HCT116 (cell line): ENCODE results near the gene WNT1. TPM values are rescaled to one million over a fixed set of nuclear protein-coding genes. Genes with fewer than 3 reads are reported as not detected.
A peak's percentile ranks its signal among the peaks of the same experiment; 100 is the strongest.

Experiments
- ATAC-seq: fragments of 200-7000 bp; cut with Tn5 transposase; 2 replicates; pipeline ENCODE4 v1.9.1; 2020; ENCODE audit warnings: mild to moderate bottlenecking, moderate library complexity
- BruUV-seq: library from RNA; stranded (reverse); fragments of 400-500 nt; replicated peaks from 2 replicates; lab custom pipeline; 2021; lab: Mats Ljungman, UMichigan
- CTCF ChIA-PET: fragments of 300-600 bp; sonication (Branson Sonifier 250); formaldehyde crosslinking; loops from one replicate; lab custom pipeline; 2021; ENCODE audit warnings: antibody characterized with exemption; lab: Charles Lee
- POLR2A ChIA-PET: fragments of 300-600, 350-600 bp; sonication (Branson Sonifier 250); formaldehyde crosslinking; loops from one replicate; lab custom pipeline; 2021; ENCODE audit warnings: antibody characterized with exemption; lab: Charles Lee
- RAD21 ChIA-PET, 2 experiments: fragments of 300-600 bp; sonication (Branson Sonifier 250); formaldehyde crosslinking; loops; one replicate each; lab custom pipeline; 2023; ENCODE audit warnings: low total read pairs in 2 of 2; ENCODE audit not compliant: uncharacterized antibody in 2 of 2, unreplicated experiment in 2 of 2, low non-redundant PET in 1 of 2; lab: Charles Lee
- DNase-seq: peaks from one replicate; pipeline ENCODE4 v3.0.0-alpha.2; 2010; ENCODE audit warnings: low read depth, low spot score
- H2AFZ ChIP-seq: fragments of 200-600 bp; shearing (Covaris generic), sonication (generic); 2 replicates; pipeline ENCODE4 v1.6.1; 2017; ENCODE audit warnings: low read depth, mixed run types, mixed read lengths, antibody characterized with exemption, low read length; ENCODE audit not compliant: poor library complexity, severe bottlenecking
- H3K27ac ChIP-seq: 2 replicates; pipeline ENCODE4 v1.5.1; 2012; ENCODE audit warnings: low read depth, low read length
- H3K27me3 ChIP-seq: fragments of 200-600 bp; sonication (generic); 2 replicates; pipeline ENCODE4 v1.6.1; 2016; ENCODE audit warnings: mixed run types, low read length, mixed read lengths; ENCODE audit not compliant: insufficient read depth
- H3K36me3 ChIP-seq, 2 experiments: fragments of 200-500 bp in 1 of 2; fragments of 200-600 bp in 1 of 2; sonication (Bioruptor generic) in 1 of 2; sonication (generic) in 1 of 2; 2 replicates each; pipeline versions ENCODE4 v1.5.1 to v1.6.1; 2014 to 2016; ENCODE audit warnings: low read length in 2 of 2, inconsistent platforms in 1 of 2, mixed read lengths in 1 of 2, mixed run types in 1 of 2; ENCODE audit not compliant: insufficient read depth in 2 of 2, control insufficient read depth in 1 of 2
- H3K4me1 ChIP-seq, 2 experiments: fragments of 200-600 bp in 1 of 2; sonication (generic) in 1 of 2; 2 replicates each; pipeline versions ENCODE4 v1.5.1 to v1.6.1; 2012 to 2017; ENCODE audit warnings: low read length in 2 of 2, inconsistent platforms in 1 of 2, mild to moderate bottlenecking in 1 of 2, mixed read lengths in 1 of 2, mixed run types in 1 of 2, moderate library complexity in 1 of 2; ENCODE audit not compliant: insufficient read depth in 2 of 2, control insufficient read depth in 1 of 2
- H3K4me2 ChIP-seq: fragments of 200-600 bp; sonication (generic); 2 replicates; pipeline ENCODE4 v1.6.1; 2017; ENCODE audit warnings: mixed run types, low read length, mixed read lengths
- H3K4me3 ChIP-seq, 2 experiments: fragments of 200-600 bp in 1 of 2; sonication (generic) in 1 of 2; replicated peaks in 1 of 2; 2 replicates each; pipeline ENCODE4 v1.5.1; 2011 to 2016; ENCODE audit warnings: low read length in 2 of 2, control low read depth in 1 of 2, low read depth in 1 of 2, mild to moderate bottlenecking in 1 of 2, mixed read lengths in 1 of 2, mixed run types in 1 of 2
- H3K79me2 ChIP-seq: fragments of 200-600 bp; sonication (generic); 2 replicates; pipeline ENCODE4 v1.6.1; 2017; ENCODE audit warnings: mild to moderate bottlenecking, mixed run types, low read length, moderate library complexity, mixed read lengths; ENCODE audit not compliant: insufficient read depth
- H3K9ac ChIP-seq: fragments of 200-600 bp; sonication (generic); 2 replicates; pipeline ENCODE4 v1.6.1; 2016; ENCODE audit warnings: low read length, mixed read lengths
- H3K9me2 ChIP-seq: fragments of 200-600 bp; sonication (generic), shearing (Covaris generic); 2 replicates; pipeline ENCODE4 v1.6.1; 2017; ENCODE audit warnings: mixed run types, mild to moderate bottlenecking, moderate library complexity; ENCODE audit not compliant: insufficient read depth
- H3K9me3 ChIP-seq, 2 experiments: fragments of 200-500 bp in 1 of 2; fragments of 200-600 bp in 1 of 2; sonication (Bioruptor generic) in 1 of 2; sonication (generic) in 1 of 2; 2 replicates each; pipeline ENCODE4 v1.6.1; 2014 to 2017; ENCODE audit warnings: low read length in 2 of 2, mixed read lengths in 2 of 2, inconsistent platforms in 1 of 2, low read depth in 1 of 2, mild to moderate bottlenecking in 1 of 2, mixed run types in 1 of 2, moderate library complexity in 1 of 2; ENCODE audit not compliant: control insufficient read depth in 1 of 2, insufficient read depth in 1 of 2
- H4K20me1 ChIP-seq: fragments of 200-600 bp; sonication (generic), shearing (Covaris generic); 2 replicates; pipeline ENCODE4 v1.6.1; 2017; ENCODE audit warnings: mixed run types, mild to moderate bottlenecking, moderate library complexity; ENCODE audit not compliant: insufficient read depth
- CBX3 ChIP-seq: IDR thresholded peaks from 2 replicates; pipeline ENCODE4 v1.6.1; 2012; ENCODE audit warnings: low read depth
- EGR1 ChIP-seq: IDR thresholded peaks from 2 replicates; pipeline ENCODE4 v1.6.1; 2012; ENCODE audit warnings: low read depth
- ELF1 ChIP-seq: IDR thresholded peaks from 2 replicates; pipeline ENCODE4 v1.6.1; 2012; ENCODE audit warnings: low read depth, borderline replicate concordance
- FOSL1 ChIP-seq: IDR thresholded peaks from 2 replicates; pipeline ENCODE4 v1.6.1; 2012; ENCODE audit warnings: low read depth
- JUND ChIP-seq: IDR thresholded peaks from 2 replicates; pipeline ENCODE4 v1.6.1; 2012
- POLR2AphosphoS5 ChIP-seq: IDR thresholded peaks from 2 replicates; pipeline ENCODE4 v1.6.1; 2011; ENCODE audit warnings: mild to moderate bottlenecking, low read depth, low read length, moderate library complexity
- RAD21 ChIP-seq: IDR thresholded peaks from 2 replicates; pipeline ENCODE4 v1.6.1; 2012; ENCODE audit warnings: low read depth, mild to moderate bottlenecking
- TCF7L2 ChIP-seq: IDR thresholded peaks from 2 replicates; pipeline ENCODE4 v1.7.0; 2011; ENCODE audit warnings: borderline replicate concordance, inconsistent platforms; ENCODE audit not compliant: insufficient read depth, insufficient read length; ENCODE audit errors: extremely low read depth
- YY1 ChIP-seq: IDR thresholded peaks from 2 replicates; pipeline ENCODE4 v1.6.1; 2011; ENCODE audit warnings: low read length, low read depth, moderate library complexity, mild to moderate bottlenecking; ENCODE audit not compliant: insufficient replicate concordance; ENCODE audit errors: extremely low read depth
- ZBTB33 ChIP-seq: IDR thresholded peaks from 2 replicates; pipeline ENCODE4 v1.6.1; 2011; ENCODE audit warnings: mild to moderate bottlenecking, low read length, moderate library complexity; ENCODE audit not compliant: insufficient replicate concordance; ENCODE audit errors: extremely low read depth
- ZNF274 ChIP-seq: fragments of 200-500 bp; sonication (Bioruptor generic); IDR thresholded peaks from 2 replicates; pipeline ENCODE4 v1.6.1; 2014; ENCODE audit warnings: mild to moderate bottlenecking, low read depth, low read length, inconsistent platforms
- intact Hi-C: fragments of 100-400 bp; cut with micrococcal nuclease; formaldehyde crosslinking; loops from 2 replicates; pipeline ENCODE4 v1.10.0; 2022
- total RNA-seq: library from RNA; stranded (reverse); gene quantifications from one replicate; pipeline ENCODE4 v1.2.1, GENCODE V29; 2021; ENCODE audit not compliant: unreplicated experiment
- TF ChIP-seq, protein P1 (sequence below), 3 experiments: fragments of 200-600 bp in 1 of 3; sonication (generic) in 1 of 3; IDR thresholded peaks in 2 of 3; conservative IDR thresholded peaks in 1 of 3; 2 replicates each; pipeline ENCODE4 v1.5.1; 2012 to 2017; ENCODE audit warnings: low read depth in 2 of 3, low read length in 2 of 3, antibody characterized with exemption in 1 of 3, borderline replicate concordance in 1 of 3, control low read depth in 1 of 3, mild to moderate bottlenecking in 1 of 3, mixed read lengths in 1 of 3, mixed run types in 1 of 3, moderate library complexity in 1 of 3; ENCODE audit not compliant: insufficient read depth in 1 of 3
- TF ChIP-seq, protein P2 (sequence below): IDR thresholded peaks from 2 replicates; pipeline ENCODE4 v1.6.1; 2012

Gene WNT1
- total RNA-seq, 1 experiment from 2014 or later, result not detected

DNA sequence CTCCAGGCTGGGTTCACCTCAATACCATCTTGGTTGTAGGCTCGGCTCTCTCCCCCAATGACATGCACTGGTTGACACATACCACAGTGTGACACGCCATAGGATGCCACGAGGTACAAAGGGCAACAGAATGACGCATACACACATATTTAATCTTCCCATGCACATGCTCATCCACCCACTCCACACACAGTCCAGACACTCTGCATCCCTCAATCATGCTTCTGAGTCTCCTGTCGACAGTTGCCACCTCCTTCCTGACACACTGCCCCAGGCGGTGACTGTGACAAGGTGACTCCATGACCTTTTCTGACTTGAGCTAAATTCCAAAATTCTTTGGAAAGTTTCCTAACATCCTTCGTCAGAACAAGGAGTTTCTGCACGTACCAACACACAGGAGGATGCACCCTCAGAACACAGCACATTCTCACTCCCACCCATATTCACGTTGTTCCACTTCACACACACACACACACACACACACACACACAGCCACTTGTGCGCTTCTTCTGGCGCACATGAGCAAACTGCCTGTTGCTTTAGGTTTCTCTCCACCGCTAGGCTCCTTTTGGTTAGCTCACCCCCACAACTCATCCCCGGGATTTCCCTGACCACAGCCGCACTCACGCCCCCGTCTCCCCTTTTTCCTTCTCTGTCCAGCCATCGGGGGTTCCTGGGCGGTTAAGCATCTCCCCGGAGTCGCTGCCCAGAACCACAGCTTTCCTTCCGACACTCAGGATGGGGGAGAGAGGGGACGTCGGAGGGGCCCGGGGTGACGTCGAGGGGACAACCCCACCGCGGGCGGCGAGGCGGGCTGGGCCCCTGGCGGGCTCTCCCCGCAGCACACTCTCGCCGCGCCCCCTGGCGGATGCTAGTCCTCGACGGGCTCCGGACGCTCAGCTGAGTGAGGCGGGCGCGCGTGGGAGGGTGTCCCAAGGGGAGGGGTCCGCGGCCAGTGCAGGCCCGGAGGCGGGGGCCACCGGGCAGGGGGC lies 536 bp upstream of the WNT1 start:
- no peak overlapping the region for H3K27ac ChIP-seq
- no peak overlapping the region for H3K9ac ChIP-seq
- peaks cover 3% of the 10 kb centered on the region; the same call in 1 of the 2 replicates for H3K27me3 ChIP-seq
- BruUV-seq, result no TSS peak
- DNase-seq (no peak), ATAC-seq (peak; percentile 88)
- TF ChIP-seq RAD21, result peak; percentile 43
- no peak for TF ChIP-seq ZBTB33
- no peak for TF ChIP-seq JUND
- TF ChIP-seq, protein P1, sequence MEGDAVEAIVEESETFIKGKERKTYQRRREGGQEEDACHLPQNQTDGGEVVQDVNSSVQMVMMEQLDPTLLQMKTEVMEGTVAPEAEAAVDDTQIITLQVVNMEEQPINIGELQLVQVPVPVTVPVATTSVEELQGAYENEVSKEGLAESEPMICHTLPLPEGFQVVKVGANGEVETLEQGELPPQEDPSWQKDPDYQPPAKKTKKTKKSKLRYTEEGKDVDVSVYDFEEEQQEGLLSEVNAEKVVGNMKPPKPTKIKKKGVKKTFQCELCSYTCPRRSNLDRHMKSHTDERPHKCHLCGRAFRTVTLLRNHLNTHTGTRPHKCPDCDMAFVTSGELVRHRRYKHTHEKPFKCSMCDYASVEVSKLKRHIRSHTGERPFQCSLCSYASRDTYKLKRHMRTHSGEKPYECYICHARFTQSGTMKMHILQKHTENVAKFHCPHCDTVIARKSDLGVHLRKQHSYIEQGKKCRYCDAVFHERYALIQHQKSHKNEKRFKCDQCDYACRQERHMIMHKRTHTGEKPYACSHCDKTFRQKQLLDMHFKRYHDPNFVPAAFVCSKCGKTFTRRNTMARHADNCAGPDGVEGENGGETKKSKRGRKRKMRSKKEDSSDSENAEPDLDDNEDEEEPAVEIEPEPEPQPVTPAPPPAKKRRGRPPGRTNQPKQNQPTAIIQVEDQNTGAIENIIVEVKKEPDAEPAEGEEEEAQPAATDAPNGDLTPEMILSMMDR (IDR thresholded peaks at IDR 0.05 in 2 of 3, conservative IDR thresholded peaks at IDR 0.05 in 1 of 3; ENCODE audit: borderline replicate concordance in 1 of 3, insufficient read depth in 1 of 3, low read depth in 2 of 3, low read length in 2 of 3), result peak; percentile 73 to 94 (median 87)
- TF ChIP-seq EGR1, result peak; percentile 73
- no peak for TF ChIP-seq POLR2AphosphoS5
- no peak for TF ChIP-seq CBX3
- no peak for TF ChIP-seq FOSL1
- no peak for TF ChIP-seq ELF1
- TF ChIP-seq ZNF274, result no peak
- no peak for TF ChIP-seq TCF7L2
- TF ChIP-seq YY1, result no peak
- TF ChIP-seq, protein P2, sequence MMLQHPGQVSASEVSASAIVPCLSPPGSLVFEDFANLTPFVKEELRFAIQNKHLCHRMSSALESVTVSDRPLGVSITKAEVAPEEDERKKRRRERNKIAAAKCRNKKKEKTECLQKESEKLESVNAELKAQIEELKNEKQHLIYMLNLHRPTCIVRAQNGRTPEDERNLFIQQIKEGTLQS, result no peak
- H3K9me2 ChIP-seq, result no peaks in the 10 kb centered on the region
- H4K20me1 ChIP-seq, result no peaks in the 10 kb centered on the region
- intact Hi-C loops, result no loop called here
- H3K4me3 ChIP-seq, result no peak overlapping the region
- no peaks in the 10 kb centered on the region for H3K36me3 ChIP-seq
- ChIA-PET CTCF (interaction anchor here (1.0 to 3.3 kb wide), 8 partner anchors 10 to 124 kb away, joined by 3 to 26 read pairs (median 4); partner anchors contain the start of genes ARF3 and DDX23), POLR2A (interaction anchor here (1.0 kb wide), 1 partner anchor 10 kb away, joined by 3 read pairs; no protein-coding TSS in a partner anchor), RAD21 (interaction anchor here (0.6 to 1.3 kb wide), 3 partner anchors 122 to 125 kb away, joined by 3 read pairs; no protein-coding TSS in a partner anchor)
- peak overlapping the region; percentile 96 for H2AFZ ChIP-seq
- H3K4me1 ChIP-seq, result peaks cover 3 to 12% of the 10 kb centered on the region in 2 experiments; a peak in 3 of 4 replicates
- peak overlapping the region; percentile 56 for H3K4me2 ChIP-seq
- H3K79me2 ChIP-seq, result no peaks in the 10 kb centered on the region
- no peaks in the 10 kb centered on the region for H3K9me3 ChIP-seq
